Measurements from ENCODE around the gene HINFP.

HINFP gene

DNA sequence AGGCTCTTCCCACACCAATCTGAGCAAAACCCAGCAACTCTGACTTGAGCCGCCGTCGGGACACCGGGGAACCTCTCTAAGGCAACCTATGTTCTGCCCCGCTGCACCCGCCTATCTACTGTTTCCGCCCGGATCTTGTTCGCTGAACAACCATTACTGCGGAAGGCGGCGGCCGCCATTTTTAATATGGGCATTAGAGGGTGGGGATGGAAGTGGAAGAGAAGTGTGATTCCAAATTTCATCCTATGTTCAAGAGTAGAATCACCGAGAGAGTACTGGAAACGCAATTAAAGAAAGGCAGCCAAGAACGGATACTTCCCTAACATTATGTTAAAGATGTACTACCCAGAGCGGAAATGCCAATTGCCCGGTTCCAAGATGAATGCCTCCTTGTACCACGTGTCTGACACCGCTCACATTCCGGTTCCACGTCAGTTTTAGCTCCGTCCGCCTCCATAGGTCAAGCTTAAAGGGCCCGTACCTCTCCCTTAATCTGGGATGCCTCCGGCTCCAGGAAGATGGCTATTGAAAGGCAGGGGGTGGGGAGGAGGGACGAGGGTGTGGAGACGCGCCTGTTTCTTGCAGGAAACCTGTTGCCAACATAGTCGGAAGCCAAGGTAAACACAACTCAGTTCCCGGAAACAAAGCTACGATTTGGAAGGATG is 19.5 kb upstream of the HINFP start, which contains the start of gene DPAGT1:
TSS of gene DPAGT1 (minus strand) at position 95 of the 665 bp plus-strand sequence. CDS start 198 bp downstream, outside the sequence.
- H3K27ac ChIP-seq: peak within 1 kb of the TSS; percentile 99
- TF ChIP-seq, protein P1, sequence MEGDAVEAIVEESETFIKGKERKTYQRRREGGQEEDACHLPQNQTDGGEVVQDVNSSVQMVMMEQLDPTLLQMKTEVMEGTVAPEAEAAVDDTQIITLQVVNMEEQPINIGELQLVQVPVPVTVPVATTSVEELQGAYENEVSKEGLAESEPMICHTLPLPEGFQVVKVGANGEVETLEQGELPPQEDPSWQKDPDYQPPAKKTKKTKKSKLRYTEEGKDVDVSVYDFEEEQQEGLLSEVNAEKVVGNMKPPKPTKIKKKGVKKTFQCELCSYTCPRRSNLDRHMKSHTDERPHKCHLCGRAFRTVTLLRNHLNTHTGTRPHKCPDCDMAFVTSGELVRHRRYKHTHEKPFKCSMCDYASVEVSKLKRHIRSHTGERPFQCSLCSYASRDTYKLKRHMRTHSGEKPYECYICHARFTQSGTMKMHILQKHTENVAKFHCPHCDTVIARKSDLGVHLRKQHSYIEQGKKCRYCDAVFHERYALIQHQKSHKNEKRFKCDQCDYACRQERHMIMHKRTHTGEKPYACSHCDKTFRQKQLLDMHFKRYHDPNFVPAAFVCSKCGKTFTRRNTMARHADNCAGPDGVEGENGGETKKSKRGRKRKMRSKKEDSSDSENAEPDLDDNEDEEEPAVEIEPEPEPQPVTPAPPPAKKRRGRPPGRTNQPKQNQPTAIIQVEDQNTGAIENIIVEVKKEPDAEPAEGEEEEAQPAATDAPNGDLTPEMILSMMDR (conservative IDR thresholded peaks at IDR 0.05): no peak

DNA sequence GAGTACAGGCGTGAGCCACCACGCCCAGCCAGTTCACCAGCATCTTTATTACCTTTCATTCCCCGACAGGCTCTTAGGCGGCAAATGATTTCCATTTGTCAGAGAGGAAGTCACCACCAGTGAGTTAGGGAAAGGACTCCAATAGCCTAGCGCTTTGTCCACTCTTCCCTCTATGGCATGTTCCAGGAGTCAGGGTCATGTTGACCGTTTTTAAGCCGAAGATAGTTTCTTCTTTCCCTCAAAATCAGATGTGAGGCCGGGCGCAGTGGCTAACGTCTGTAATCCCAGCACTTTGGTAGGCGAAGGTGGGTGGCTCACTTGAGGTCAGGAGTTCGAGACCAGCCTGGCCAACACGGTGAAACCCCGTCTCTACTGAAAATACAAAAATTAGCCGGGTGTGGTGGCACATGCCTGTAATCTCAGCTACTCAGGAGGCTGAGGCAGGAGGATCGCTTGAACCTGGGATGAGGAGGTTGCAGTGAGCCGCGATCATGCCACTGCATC is 18.2 kb upstream of the HINFP start:
- peak overlapping the region; percentile 99 for H3K27ac ChIP-seq

DNA sequence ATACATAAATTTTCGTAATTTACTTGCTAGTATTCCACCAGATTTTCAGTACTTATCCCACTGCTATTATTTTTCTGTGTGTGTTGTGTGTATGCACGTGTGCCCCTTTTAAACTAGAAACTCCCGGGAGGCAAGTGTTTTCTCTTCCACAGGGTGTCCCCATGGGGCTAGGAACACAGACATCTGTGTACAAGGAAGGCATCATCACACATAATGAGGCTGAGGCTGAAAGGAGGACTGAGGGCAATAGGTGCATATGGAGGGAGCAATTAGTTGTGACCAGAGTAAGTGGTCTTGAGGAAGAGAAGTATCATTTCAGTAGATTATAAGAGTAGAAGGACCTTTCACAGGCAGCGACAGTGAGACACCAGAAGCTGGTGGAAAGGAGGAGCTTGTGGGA is 17.6 kb upstream of the HINFP start:
- peak overlapping the region; percentile 99 for H3K27ac ChIP-seq
- TF ChIP-seq, protein P1 (conservative IDR thresholded peaks at IDR 0.05): no peak

DNA sequence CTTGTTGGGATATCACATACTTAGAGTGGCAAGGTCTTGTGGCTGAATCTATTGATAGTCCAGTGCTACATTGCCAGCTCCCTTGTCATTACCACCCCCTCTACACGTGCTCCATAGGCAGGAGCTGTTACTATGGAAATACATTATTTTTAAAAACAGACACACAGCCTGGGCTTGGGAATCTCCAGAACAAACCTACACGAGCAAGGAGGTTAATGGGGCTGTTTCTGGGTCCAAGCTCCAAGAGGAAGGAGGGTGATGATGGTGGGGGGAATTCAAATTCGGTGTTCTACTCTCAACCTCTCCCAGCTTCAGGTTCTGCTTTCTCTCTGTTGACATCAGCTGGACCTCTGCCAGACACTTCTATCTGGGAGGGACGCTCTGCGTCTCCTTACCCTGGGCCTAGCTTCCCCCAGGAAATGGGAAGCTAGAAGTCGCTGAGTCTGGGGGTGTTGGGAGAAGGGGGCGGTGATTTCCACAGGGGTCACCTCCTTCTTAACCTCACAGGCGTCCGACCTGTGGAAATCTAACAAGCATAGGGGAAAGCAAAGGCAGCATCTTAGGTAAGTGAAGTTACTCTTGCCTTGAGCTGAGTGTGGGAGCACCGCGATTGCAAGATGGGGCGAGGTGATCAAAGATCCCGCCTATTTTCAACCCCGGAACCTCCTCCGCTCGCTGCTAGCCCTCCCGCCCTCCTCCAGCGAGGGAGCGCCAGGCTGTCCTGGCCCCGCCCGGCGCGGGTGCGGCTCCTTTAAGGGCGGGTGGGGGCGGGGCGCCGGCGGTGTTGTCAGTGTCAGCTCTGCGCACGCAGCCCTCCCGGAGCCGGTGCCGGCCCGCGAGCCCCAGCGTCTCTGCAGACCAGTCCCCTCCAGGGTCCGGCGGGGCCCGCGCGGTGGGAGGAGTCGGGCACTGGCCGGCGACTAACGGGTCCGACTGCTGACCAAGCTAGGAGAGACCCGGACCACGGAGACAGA is 14.5 kb upstream of the HINFP start, which contains the start of gene C2CD2L:
TSS of gene C2CD2L (plus strand) at position 781 of the 974 bp plus-strand sequence. CDS start 398 bp downstream, outside the sequence.
- peak within 1 kb of the TSS; percentile 88 for H3K27ac ChIP-seq
- TF ChIP-seq, protein P1 (conservative IDR thresholded peaks at IDR 0.05): no peak

DNA sequence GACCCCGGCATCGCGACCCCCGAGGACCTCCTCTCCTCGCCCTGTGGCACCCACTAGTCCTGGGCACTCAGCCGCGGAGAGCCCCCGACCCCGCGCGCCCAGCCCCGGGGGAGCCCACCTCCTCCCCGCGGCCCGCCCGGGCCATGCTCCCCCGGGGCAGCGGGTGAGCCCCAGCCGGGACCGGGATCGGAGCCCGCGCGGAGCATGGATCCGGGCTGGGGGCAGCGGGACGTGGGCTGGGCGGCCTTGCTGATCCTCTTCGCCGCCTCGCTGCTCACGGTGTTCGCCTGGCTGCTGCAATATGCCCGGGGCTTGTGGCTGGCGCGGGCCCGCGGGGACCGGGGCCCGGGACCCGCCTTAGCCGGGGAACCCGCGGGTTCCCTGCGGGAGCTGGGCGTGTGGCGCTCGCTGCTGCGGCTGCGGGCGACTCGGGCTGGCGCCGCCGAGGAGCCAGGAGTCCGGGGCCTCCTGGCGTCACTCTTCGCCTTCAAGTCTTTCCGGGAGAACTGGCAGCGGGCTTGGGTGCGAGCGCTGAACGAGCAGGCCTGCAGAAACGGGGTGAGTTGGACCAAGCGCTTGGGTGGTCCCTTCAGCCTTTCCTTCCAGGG is 13.7 kb upstream of the HINFP start:
- TF ChIP-seq, protein P1 (conservative IDR thresholded peaks at IDR 0.05): no peak
- H3K27ac ChIP-seq: peak overlapping the region; percentile 88

DNA sequence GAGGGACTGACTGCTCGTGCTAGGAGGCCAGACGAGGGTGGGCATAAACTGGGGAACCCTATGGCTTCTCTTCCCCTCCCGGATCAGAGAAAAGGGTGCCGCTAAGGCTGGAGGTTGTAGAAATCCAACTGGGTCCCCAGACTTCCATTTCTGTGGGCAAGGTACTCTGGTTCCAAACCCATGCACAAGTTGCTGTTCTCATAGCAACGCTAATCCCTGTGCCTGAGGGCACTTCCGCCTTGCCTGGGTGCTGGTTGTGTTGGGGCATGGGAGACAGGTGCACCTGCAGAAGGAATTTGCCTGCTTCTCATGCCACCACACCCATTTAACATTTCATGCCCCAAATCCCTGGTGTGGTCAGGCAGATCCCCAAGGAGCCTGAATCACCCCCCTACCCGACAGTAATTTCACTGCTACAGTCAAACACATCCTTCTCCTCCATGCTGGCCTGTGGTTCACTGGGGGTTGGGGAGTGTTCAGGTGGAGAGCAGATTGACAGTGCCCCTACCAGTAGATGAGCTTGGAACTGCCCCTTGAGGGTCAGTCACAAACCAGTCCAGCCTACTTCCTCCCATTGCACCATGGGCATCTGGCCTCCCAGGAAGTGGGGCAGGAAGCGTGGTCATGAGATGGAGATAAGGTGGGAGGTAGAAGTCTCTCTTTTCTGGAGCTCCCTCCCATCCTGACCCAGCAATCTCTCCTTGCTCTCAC is 13.1 kb upstream of the HINFP start:
- H3K27ac ChIP-seq: peak overlapping the region; percentile 88
- TF ChIP-seq, protein P1 (conservative IDR thresholded peaks at IDR 0.05): no peak

DNA sequence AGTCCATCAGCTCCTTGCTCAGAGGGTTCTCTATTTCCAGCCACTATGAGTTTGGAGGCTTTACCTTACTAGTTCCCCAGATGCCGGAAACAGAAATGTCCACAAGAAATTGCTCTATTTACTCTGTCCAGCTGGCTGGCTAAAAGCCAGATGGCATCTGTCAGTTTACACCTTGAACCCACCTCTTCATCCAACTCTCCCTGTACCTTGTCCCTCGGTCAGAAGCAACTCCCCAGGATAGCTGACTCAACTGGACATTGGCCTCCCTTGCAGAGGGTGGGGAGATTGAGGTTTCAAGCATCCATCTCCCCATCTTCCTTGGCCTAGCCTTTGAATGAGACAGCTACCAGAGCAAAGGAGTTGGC is 12.5 kb upstream of the HINFP start:
- peak overlapping the region; percentile 88 for H3K27ac ChIP-seq
- TF ChIP-seq, protein P1 (conservative IDR thresholded peaks at IDR 0.05): no peak

Measured in VCaP (cell line).